NOMO-1 treated with DMSO at 0.1 percent for 48 hours (cell line): ENCODE measurements around the gene COMMD10.
"Not testable (repeated sequence)": the region's sequence is repeated elsewhere in the genome, so short reads cannot be mapped to it uniquely, and the experiment has no call there.

ENCODE experiments used
- DNase-seq: peaks from one replicate; lab custom pipeline; 2025; ENCODE audit not compliant: unreplicated experiment; lab: John Stamatoyannopoulos, UW

The COMMD10 gene

DNA sequence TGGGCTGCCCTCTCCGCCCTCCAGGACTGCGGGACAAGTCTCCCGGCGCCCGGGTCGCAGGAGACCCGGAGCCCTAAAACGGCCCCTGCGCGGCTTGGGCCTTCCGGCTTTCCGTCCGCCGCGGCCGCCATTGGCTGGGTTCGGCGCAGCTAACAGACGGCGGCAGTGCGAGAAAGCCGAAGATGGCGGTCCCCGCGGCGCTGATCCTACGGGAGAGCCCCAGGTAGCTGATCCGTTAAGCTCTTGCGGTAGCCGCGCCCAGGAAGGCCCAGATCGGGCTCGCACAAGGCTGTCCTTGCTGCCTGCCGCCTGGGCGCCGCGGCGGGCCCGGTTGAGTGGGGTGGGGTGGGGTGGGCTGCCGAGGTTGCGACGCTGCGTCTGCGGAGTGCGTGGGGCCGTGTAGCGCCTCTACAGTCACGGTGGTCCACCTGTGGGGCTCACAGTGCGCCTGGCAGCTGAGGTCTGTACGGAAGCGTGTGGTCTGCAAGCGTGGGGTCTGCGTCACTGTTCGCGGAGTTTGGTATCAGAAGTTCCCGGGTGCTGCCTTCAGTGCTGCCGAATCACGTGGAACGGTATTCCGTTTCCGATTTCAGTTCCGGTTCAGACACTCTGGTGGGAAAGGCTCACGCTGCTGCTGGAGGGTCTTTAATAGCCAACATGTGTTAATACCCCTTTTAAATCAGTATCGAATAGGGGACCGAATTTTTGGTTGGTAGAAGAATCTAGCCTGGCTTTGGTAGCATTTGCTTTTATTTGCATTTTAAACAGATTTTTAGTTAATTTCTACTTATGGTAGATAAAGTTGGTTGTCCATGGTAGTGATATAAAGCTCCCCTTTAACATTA lies at the start of gene COMMD10:
Gene COMMD10, plus strand, starts transcription at position 155 of the 845 bp plus-strand sequence.
- peak; percentile 79 for DNase-seq

DNA sequence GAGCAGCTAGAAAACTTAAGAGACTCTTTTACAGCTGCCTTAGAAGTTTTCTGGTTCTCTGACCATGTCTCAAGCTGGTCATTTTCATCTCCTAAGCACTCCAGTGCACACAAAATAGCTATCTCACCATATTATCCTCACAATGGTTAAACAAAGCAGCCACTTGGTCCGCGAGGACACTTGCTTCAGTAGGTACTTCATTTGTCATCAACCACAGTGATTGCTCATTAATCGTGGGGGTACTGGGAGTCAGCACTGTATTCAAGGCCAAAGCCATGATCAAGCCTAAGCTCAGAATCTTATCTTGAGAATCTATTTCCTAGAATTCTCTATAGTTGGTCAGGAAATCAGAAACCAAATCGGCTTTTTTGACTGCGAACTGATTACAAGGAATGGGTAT lies 49.7 kb upstream of the COMMD10 start:
- no peak for DNase-seq

DNA sequence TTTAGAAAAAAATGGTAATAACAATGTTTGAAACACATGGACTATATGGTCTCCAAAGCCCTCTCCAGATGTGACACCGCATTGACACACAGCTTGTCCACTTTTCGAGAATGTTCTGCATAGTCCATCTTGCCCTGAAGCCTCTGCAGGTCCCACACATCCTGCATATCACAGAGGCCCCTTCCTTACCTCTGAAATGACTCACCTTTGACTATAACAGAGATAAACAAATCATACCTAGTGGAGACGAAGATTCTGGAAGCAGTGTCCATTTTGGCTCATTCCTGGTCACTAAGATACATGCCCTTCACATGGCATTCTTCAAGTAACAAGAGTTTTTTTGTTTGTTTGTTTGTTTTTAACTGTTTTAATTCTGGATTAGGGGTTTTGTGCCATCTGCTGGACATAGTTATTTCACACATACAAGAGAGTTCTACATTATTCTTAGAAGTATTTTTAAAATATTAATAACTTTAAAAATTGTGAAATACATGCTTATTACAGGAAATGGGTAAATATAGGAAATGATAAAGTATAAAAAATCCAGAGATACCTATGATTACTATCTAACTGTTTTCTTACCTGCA lies 47.5 kb upstream of the COMMD10 start:
- DNase-seq, result no peak

DNA sequence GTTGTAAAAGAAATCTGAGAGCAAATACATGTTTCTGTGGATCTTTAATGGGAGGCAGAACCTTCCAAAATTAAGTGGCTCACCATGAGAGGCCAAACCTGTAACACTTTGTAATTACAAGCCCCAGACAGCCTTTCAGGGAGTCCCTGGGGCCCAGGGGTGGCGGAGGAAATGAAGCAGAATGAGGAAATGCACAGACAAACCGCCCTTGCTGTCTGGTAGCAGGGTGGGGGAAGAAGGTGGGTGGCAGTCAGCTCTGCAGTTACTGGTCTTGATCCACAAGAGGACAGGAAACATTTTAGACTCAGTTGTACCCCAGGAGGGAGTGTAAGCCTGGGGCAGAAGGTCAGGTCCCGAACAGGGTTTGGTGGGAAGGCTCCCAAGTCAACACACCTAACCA lies 46.0 kb upstream of the COMMD10 start:
- peak; percentile 77 for DNase-seq

DNA sequence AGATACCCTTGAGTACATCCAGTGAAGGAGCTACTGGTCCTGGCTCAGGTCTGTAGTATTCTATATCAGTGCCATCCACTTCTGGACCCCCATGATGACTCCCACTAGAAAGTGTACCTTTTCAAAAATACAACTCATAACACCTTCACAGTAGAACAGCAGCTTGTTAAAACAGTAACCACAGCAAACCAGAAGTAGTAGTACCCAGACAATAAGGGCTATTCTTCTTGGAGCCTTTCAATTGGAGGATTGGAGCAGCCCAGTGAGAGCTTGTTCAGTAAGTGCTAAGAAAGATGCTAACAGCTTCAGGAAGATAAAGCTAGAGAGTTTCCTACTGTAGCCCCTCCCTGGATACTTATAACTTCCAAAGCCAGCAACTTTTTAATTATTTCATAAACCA lies 42.5 kb upstream of the COMMD10 start:
- DNase-seq, result no peak

DNA sequence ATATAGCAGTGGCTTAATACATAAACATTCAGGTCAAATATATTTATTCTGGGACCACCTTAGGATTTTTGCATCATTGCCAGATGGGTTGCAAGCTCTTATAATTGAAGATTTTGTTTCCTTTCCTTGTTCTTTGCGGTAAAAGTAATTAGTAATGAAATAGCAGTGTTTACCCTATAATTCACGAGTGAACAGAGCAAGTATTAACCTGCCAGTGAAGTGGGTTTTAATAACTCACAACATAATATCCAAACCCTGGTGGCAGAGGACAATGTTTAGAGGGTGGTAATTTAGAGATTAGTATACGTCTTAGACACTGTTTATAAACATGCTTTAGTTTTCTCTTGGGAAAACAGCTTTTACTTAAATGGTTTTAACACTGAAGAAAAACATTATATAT lies 40.8 kb upstream of the COMMD10 start:
- no peak for DNase-seq

DNA sequence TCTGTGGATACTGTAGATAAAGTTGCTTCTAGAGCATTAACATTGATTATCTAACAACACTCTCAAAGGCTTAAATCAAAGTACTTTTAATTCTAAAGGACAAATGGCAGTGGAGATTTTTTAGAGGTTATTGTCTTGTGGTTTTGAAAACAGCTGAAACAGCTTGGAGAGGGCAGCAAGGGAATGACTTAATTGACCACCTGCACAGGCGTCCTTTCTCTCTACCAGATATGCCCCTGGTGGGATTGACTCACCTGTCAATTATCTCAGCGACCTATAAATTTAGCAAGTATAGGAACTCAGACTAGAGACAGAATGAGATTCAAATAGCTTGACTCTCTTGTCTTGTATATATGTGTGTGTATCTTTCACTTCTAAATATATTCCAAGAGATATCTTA lies 39.0 kb upstream of the COMMD10 start:
- no peak for DNase-seq

DNA sequence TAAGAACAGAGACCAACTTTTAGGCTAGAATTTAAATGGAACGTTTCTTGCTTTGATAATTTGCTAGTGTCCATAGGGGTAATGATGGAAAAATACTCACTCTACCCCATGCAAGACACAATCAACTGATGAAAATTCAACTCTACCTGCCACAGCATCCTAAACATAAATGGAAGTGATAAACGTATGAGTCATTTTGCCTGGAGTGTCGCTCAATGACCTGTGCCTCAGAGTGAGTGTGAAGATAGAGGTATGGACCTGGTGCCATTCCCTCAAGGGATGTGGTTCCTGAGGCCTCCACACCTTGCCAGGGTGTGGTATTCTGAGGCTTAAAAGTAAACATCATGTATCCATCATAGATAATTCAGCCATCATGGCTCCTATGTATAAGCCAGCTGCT lies 38.6 kb upstream of the COMMD10 start:
- DNase-seq, result no peak

DNA sequence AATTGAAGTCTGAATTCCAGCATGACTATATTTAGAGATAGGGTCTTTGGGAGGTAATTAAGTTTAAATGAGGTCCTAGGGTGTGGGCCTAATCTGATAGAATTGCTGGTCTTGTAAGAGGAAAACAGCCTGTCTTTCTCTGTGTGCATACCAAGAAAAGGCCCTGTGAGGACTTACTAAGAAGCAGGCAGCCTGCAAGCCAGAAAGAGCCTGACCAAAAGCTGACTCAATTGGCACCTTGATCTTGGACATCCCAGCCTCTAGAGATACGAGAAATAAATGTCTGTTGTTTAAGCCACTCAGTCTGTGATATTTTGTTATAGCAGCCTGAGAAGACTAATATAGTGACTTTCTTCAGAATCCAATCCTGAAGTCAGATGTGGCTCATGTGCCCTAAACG lies 38.0 kb upstream of the COMMD10 start:
- no peak for DNase-seq

DNA sequence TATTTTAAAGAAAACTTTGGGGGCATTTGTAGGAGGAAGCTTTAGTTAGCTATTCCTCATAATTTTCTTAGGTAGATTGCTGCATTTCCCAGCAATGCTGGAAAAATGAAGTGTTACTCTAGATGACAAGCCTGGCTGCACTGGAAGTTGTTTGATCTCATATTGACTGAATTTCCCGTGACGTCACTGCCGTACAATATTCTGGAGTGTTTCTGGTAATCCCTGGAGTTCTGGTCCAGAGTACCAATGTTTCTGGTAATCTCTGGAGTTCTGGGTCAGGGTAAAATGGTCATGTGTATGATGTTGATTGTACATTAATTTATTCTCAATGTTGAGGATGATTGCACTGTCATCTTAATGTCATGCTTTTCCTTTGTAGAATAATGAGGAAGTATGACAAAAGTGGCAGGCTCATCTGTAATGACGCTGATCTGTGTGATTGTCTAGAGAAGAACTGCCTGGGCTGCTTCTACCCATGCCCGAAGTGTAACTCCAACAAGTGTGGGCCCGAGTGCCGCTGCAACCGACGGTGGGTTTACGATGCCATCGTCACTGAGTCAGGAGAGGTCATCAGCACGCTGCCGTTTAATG lies 26.4 kb upstream of the COMMD10 start:
- DNase-seq, result peak; percentile 70

DNA sequence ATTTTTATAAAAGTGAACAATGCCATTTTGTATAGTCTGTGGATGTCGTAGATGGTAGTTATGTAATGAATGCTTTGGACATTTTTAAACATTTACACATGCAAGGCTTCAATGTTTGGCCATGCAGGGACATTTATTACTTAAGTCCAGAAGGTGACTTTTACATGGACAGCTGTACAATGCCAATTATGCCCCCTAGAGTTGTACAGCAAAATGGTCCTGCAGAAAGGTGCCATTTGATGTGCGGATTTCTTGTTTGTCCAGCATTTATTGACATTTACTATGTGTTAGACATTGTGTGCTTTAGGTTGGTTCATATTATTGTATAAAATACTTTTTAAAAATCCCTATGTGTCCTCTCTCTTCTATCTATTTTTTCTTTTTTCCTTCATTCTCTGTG lies 22.5 kb upstream of the COMMD10 start:
- no peak for DNase-seq

DNA sequence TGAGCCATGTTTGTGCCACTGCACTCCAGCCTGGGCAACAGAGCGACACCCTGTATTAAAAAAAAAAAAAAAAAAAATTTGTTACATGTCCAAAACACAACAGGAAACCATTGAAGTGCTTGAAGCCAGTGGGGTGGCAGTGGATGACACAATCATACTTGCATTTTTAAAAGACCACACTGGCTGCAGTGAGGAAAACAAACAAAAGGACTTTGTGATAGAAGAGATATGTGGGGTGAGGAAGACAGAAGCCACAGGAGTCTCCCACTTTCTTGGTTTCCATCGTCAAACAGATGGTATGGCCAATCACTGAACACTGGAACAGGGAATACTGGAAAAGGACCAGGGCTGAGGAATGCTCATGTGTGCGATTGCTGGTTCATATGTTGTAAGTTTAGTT lies 20.9 kb upstream of the COMMD10 start:
- no peak for DNase-seq

DNA sequence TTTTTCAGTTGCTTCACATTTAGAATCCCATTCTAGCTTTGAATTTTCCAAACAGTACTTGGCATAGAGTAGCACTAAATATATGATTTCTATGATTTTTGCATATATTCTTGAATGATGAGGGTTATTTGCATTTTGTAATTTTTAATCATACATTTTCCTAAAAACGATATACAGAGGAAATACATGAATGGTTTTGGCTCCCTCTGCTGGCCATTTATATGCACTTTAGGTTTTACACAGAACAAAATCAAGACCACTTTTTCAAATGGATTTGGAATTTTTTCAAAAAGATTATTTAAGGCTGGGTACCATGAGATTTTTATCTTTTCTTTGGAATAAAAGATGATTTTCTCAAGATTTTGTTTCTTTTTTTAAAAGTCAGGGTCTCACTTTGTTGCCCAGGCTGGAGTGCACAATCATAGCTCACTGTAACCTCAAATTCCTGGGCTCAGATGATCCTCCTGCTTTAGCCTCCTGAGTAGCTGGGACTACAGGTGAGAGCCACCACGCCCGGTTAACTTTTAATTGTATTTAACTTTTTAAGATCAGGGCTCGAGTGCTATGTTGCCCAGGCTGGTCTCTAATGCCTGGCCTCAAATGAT lies 16.7 kb upstream of the COMMD10 start:
- peak; percentile 50 for DNase-seq

DNA sequence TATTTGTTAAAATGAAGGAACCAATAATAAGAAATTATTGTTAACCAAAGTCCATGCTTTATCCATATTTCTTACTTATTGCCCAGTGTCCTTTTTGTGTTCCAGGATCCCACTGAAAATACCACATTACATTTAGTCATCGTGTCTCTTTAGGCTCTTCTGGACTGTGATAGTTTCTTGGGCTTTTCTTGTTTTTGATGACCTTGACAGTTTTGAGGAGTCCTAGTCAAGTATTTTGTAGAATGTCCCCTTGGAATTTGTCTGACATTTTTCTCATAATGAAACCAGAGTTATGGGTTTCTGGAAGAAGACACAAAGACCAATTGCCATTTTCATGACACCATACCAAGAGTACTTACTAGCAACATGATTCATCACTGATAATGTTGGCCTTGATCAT lies 13.6 kb upstream of the COMMD10 start:
- DNase-seq, result no peak

DNA sequence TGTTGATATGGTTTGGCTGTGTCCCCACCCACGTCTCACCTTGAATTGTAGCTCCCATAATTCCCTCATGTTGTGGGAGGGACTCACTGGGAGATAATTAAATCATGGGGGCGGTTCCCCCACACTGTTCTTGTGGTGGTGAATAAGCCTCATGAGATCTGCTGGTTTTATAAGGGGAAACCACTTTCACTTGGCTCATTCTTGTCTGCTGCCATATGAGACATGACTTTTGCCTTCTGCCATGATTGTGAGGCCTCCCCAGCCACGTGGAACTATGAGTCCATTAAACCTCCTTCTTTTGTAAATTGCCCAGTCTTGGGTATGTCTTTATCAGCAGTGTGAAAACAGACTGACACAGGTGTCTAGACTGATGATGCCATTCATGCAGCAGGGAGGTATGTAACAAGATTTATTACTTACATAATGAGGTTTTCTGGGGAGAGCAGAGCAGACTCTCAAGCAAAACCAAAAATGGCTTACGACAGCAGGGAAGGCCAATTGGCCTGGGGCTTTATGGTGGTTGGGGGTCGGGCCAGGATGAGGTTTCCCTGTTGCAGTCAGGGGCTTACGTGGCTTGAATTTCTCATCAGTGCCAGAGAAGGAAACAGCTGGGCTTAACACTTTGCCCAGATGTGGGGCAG lies 9.5 kb upstream of the COMMD10 start:
- no peak for DNase-seq

DNA sequence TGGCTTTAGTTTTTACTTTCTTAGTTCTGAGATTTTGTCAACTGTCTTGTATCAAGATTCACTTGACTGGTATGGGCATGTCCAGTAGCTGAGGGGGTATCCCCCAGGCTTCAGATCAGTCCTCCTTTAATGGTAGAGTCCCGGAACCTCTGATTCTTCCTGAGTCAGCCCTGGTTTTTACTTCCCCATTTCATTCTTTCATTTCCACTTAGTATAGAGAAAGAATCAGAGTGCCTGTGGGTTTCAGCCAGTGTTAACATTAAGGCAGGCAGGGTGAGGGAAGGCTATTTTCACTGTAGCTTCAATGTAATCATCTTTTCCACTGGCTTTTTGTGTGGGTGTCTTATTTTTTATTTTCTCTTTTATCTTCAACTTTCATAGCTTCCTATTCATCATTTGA lies 8.3 kb upstream of the COMMD10 start:
- peak; percentile 88 for DNase-seq

DNA sequence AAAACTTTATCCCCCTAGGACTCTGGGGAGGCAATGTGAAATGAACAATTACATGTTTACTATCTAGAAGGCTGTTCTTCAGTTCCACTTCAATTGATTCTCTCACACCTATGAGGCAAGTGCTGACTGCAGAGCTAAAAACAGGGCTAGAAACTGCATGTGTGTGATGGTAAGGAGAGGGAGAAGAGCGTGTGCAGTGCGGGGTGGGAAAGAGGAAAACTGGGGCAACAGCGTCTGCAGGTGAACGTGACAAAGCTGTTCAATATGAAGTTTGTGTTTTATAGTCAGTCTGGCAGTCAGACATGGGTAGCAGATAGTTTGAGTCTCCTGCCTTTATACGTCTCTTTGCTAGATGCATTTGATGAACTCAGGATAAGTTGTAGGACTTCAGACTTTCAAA lies 6.6 kb upstream of the COMMD10 start:
- no peak for DNase-seq

DNA sequence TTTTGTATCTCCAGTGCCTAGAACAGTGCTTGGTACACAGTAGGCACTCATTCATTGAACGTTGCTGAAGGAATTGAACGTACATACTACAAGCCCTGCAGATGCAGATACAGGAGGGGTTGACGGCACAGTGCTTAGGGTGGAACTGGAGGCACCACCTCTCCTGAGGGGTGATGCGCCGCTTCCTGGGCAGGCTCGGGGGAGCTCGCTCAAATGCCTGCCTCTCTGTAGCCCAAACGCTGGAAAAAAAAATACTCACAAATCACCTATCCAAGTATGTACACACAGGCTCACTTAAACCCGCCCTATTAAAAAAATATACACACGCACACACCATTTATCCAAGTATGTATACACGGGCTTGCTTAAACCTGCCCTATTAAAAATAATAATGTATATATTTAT lies 536 bp upstream of the COMMD10 start:
- peak; percentile 7 for DNase-seq

DNA sequence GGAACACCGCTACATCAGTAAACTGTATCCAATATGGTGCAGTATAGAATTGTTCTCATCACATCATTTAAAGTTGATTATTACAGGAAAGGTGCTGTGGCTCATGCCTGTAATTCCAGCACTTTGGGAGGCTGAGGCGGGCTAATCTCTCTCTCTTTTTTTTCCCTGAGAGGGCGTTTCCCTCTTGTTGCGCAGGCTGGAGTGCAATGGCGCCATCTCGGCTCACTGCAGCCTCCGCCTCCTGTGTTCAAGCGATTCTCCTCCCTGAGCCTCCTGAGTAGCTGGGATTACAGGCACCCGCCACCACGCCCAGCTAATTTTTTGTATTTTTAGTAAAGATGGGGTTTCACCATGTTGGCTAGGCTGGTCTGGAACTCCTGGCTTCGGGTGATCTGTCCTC lies 1.5 kb downstream of the COMMD10 start:
- not testable (repeated sequence) for DNase-seq

DNA sequence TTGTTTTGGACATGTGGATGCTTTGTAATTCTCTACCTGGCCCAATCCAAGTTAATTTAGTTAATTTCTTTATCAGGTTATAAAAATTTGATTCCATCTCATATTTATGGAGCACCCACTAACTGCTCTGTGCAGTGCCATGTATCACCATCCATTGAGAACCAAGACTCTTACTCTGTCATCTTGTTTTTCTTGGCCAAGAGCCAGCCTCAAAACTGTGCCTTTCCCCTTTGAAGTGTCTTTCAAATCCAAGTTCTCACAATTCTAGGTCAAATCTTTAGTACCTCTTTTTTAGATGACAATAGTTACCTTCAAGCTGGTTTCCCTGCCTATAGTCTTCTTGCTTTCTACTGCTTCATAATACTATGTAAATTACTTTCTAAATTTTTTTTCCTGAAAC lies 3.2 kb downstream of the COMMD10 start:
- no peak for DNase-seq

DNA sequence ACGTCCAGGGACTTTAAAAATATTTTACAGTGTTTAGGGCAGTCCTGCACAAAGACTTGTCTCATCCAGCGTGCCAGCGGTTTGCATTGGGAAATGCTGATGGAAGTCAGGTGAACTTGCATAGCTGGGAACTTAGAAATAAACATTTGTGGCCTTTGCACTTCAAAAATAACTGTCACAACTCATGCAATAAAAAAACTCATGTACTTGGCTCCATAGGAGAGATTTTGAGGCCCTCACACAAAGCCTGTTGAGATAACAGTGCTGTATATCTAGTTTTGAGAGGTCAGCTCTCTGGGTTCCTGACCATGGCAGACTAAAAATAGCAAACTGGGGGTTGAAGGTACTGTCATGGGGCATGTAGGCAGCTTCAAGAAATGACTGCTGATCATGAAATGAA lies 5.5 kb downstream of the COMMD10 start:
- no peak for DNase-seq

DNA sequence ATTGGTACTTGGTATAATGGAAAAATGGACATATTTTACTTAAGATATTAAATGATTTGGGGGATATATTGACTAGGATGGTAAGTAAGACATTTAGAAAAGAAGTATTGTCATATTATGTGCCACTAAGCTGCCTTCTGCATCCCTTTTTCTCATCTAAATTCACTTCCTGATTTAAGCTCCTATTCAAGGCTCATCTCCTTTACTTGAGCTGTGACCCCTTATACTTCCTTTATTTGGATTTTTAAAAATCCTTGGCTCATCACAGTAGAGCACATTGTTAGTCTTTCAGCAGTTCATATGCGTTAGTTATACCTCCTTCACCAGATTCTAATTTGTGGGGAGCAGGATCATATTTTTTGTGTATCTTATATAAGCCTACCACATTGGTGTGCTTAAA lies 6.6 kb downstream of the COMMD10 start:
- no peak for DNase-seq
